ENCODE measurements around the gene LYZL1.
"Not testable (repeated sequence)": the region's sequence is repeated elsewhere in the genome, so short reads cannot be mapped to it uniquely, and the experiment has no call there.

- not testable (repeated sequence) for TF ChIP-seq CTCF, POLR2A, EP300 (IDR thresholded peaks at IDR 0.05)
Measured at GRCh38 chr10:29308142-29308541, 19.3 kb downstream of the LYZL1 start.
